HL-60 (cell line): ENCODE measurements around the gene RYR2.

Source experiments
- POLR2AphosphoS5 ChIP-seq: IDR thresholded peaks from 2 replicates; pipeline ENCODE4 v1.6.1; 2012; ENCODE audit warnings: low read depth
- SPI1 ChIP-seq: IDR thresholded peaks from 2 replicates; pipeline ENCODE4 v1.6.1; 2012; ENCODE audit warnings: low read depth, mild to moderate bottlenecking, borderline replicate concordance
- TF ChIP-seq, protein P1 (sequence below): IDR thresholded peaks from 2 replicates; pipeline ENCODE4 v1.6.1; 2012; ENCODE audit warnings: low read depth; ENCODE audit not compliant: insufficient replicate concordance
- TF ChIP-seq, protein P2 (sequence below): IDR thresholded peaks from one replicate; pipeline ENCODE4 v1.5.1; 2011; ENCODE audit warnings: low read length, control low read depth, inconsistent platforms; ENCODE audit not compliant: insufficient read depth

DNA sequence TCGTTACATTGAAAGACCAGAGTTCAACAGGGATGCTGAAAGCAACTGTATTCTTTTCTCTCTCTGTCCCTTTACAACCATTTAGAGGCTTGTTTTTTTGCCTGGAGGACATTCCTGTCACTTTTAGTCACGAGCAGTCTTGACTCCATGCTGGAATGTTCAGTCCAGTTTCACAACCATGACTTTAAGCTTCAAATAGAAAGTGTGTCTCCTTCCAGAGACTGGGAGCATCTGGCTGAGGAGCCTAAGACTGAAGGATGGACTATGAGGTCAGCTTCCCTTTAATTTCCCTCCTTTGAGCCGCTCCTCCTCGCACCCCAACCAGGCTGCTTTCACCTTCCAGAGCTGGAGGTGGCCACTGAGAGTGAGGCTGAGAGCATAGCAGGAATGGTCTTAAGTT is 10.5 kb upstream of the RYR2 start:
- TF ChIP-seq, protein P1, sequence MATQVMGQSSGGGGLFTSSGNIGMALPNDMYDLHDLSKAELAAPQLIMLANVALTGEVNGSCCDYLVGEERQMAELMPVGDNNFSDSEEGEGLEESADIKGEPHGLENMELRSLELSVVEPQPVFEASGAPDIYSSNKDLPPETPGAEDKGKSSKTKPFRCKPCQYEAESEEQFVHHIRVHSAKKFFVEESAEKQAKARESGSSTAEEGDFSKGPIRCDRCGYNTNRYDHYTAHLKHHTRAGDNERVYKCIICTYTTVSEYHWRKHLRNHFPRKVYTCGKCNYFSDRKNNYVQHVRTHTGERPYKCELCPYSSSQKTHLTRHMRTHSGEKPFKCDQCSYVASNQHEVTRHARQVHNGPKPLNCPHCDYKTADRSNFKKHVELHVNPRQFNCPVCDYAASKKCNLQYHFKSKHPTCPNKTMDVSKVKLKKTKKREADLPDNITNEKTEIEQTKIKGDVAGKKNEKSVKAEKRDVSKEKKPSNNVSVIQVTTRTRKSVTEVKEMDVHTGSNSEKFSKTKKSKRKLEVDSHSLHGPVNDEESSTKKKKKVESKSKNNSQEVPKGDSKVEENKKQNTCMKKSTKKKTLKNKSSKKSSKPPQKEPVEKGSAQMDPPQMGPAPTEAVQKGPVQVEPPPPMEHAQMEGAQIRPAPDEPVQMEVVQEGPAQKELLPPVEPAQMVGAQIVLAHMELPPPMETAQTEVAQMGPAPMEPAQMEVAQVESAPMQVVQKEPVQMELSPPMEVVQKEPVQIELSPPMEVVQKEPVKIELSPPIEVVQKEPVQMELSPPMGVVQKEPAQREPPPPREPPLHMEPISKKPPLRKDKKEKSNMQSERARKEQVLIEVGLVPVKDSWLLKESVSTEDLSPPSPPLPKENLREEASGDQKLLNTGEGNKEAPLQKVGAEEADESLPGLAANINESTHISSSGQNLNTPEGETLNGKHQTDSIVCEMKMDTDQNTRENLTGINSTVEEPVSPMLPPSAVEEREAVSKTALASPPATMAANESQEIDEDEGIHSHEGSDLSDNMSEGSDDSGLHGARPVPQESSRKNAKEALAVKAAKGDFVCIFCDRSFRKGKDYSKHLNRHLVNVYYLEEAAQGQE, result no peak
- TF ChIP-seq, protein P2, sequence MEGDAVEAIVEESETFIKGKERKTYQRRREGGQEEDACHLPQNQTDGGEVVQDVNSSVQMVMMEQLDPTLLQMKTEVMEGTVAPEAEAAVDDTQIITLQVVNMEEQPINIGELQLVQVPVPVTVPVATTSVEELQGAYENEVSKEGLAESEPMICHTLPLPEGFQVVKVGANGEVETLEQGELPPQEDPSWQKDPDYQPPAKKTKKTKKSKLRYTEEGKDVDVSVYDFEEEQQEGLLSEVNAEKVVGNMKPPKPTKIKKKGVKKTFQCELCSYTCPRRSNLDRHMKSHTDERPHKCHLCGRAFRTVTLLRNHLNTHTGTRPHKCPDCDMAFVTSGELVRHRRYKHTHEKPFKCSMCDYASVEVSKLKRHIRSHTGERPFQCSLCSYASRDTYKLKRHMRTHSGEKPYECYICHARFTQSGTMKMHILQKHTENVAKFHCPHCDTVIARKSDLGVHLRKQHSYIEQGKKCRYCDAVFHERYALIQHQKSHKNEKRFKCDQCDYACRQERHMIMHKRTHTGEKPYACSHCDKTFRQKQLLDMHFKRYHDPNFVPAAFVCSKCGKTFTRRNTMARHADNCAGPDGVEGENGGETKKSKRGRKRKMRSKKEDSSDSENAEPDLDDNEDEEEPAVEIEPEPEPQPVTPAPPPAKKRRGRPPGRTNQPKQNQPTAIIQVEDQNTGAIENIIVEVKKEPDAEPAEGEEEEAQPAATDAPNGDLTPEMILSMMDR, result no peak
- TF ChIP-seq POLR2AphosphoS5 (no peak), SPI1 (no peak)
